ENCODE results near the gene NDUFS6.

Gene NDUFS6

GRCh38 chr5:1765141-1765879 lies 35.9 kb upstream of the NDUFS6 start:
- in situ Hi-C loops (cut with MboI; ENCODE audit: low sequenced_read_pairs, unreplicated experiment) = no loop called here
- DNase-seq (ENCODE audit: low spot score) = no peak
- TF ChIP-seq CTCF (IDR thresholded peaks at IDR 0.05; ENCODE audit: borderline replicate concordance, control extremely low read depth, extremely low read depth, insufficient read depth, missing control alignments) = no peak

- in situ Hi-C loops (cut with MboI; ENCODE audit: low sequenced_read_pairs, unreplicated experiment) = no loop called here
- DNase-seq (ENCODE audit: low spot score) = no peak
- TF ChIP-seq CTCF (IDR thresholded peaks at IDR 0.05; ENCODE audit: borderline replicate concordance, control extremely low read depth, extremely low read depth, insufficient read depth, missing control alignments) = no peak
Measured at GRCh38 chr5:1765880-1766235, 35.3 kb upstream of the NDUFS6 start.

- no peak for TF ChIP-seq CTCF (IDR thresholded peaks at IDR 0.05; ENCODE audit: borderline replicate concordance, control extremely low read depth, extremely low read depth, insufficient read depth, missing control alignments)
- no peak for DNase-seq (ENCODE audit: low spot score)
- in situ Hi-C loops (cut with MboI; ENCODE audit: low sequenced_read_pairs, unreplicated experiment) = no loop called here
Measured at GRCh38 chr5:1767524-1768282, 33.5 kb upstream of the NDUFS6 start.

- DNase-seq (ENCODE audit: low spot score) = no peak
- in situ Hi-C loops (cut with MboI; ENCODE audit: low sequenced_read_pairs, unreplicated experiment) = no loop called here
- TF ChIP-seq CTCF (IDR thresholded peaks at IDR 0.05; ENCODE audit: borderline replicate concordance, control extremely low read depth, extremely low read depth, insufficient read depth, missing control alignments) = no peak
Measured at GRCh38 chr5:1768283-1769000, 32.8 kb upstream of the NDUFS6 start.

- DNase-seq (ENCODE audit: low spot score) = no peak
- TF ChIP-seq CTCF (IDR thresholded peaks at IDR 0.05; ENCODE audit: borderline replicate concordance, control extremely low read depth, extremely low read depth, insufficient read depth, missing control alignments) = no peak
- in situ Hi-C loops (cut with MboI; ENCODE audit: low sequenced_read_pairs, unreplicated experiment) = no loop called here
Measured at GRCh38 chr5:1769017-1769640, 32.1 kb upstream of the NDUFS6 start.

- DNase-seq (ENCODE audit: low spot score) = no peak
- in situ Hi-C loops (cut with MboI; ENCODE audit: low sequenced_read_pairs, unreplicated experiment) = no loop called here
- no peak for TF ChIP-seq CTCF (IDR thresholded peaks at IDR 0.05; ENCODE audit: borderline replicate concordance, control extremely low read depth, extremely low read depth, insufficient read depth, missing control alignments)
Measured at GRCh38 chr5:1769752-1770442, 31.3 kb upstream of the NDUFS6 start.

Data from GM13976 (cell line).